K562 (cell line): ENCODE data around the gene MEGF9. TPM values are rescaled to one million over a fixed set of nuclear protein-coding genes. Genes with fewer than 3 reads are reported as not detected.

ENCODE experiments used
- ARNT ChIP-seq, 2 experiments: fragments of 450-650 bp; IDR thresholded peaks; 2 replicates each; pipeline ENCODE4 v1.6.1; 2016; ENCODE audit warnings: mild to moderate bottlenecking in 1 of 2
- ATF3 ChIP-seq, 2 experiments: fragments of 450-650 bp in 1 of 2; sonication (generic) in 1 of 2; formaldehyde crosslinking in 1 of 2; IDR thresholded peaks in 1 of 2; conservative IDR thresholded peaks in 1 of 2; 2 replicates each; pipeline versions ENCODE4 v1.6.1 to v1.8.1; 2016 to 2023; ENCODE audit warnings: mild to moderate bottlenecking in 2 of 2, moderate library complexity in 2 of 2, inconsistent platforms in 1 of 2, missing genetic modification reagents in 1 of 2
- ELK3 ChIP-seq: fragments of 450-650 bp; formaldehyde crosslinking; IDR thresholded peaks from 2 replicates; pipeline ENCODE4 v1.4.0; 2020; ENCODE audit warnings: mild to moderate bottlenecking
- HDAC8 ChIP-seq: fragments of 450-650 bp; IDR thresholded peaks from 2 replicates; pipeline ENCODE4 v1.6.1; 2016; ENCODE audit warnings: mild to moderate bottlenecking, missing genetic modification characterization, moderate library complexity, missing compliant biosample characterization
- IRF1 ChIP-seq: sonication (generic); formaldehyde crosslinking; IDR thresholded peaks from 2 replicates; pipeline ENCODE4 v1.8.0; 2022; ENCODE audit warnings: missing genetic modification reagents, mild to moderate bottlenecking, borderline replicate concordance
- L3MBTL2 ChIP-seq: fragments of 450-650 bp; IDR thresholded peaks from 2 replicates; pipeline ENCODE4 v1.6.1; 2016; ENCODE audit warnings: mild to moderate bottlenecking, moderate library complexity
- MLLT1 ChIP-seq, 2 experiments: fragments of 450-650 bp; IDR thresholded peaks; 2 replicates each; pipeline ENCODE4 v1.6.1; 2016
- POLR2H ChIP-seq: IDR thresholded peaks from 2 replicates; pipeline ENCODE4 v1.6.1; 2016; ENCODE audit warnings: missing genetic modification characterization, low read depth, mild to moderate bottlenecking, control low read depth, missing compliant biosample characterization, moderate library complexity
- ZBTB11 ChIP-seq, 3 experiments: fragments of 200-800 bp in 1 of 3; fragments of 250-450 bp in 1 of 3; fragments of 450-650 bp in 1 of 3; sonication (Bioruptor Pico) in 1 of 3; sonication (Bioruptor generic) in 1 of 3; formaldehyde crosslinking in 1 of 3; IDR thresholded peaks; 2 replicates each; pipeline versions ENCODE4 v1.6.1 to v1.8.0; 2016 to 2022; ENCODE audit warnings: mild to moderate bottlenecking in 2 of 3, missing genetic modification characterization in 2 of 3, missing compliant biosample characterization in 1 of 3, moderate library complexity in 1 of 3
- ZBTB43 ChIP-seq: sonication (generic); formaldehyde crosslinking; IDR thresholded peaks from 2 replicates; pipeline ENCODE4 v1.8.0; 2023; ENCODE audit warnings: mild to moderate bottlenecking, missing genetic modification reagents
- ZC3H4 ChIP-seq: sonication (generic); formaldehyde crosslinking; IDR thresholded peaks from 2 replicates; pipeline ENCODE4 v1.9.0; 2021; ENCODE audit warnings: missing genetic modification reagents, borderline replicate concordance
- ZNF644 ChIP-seq: fragments of 200-800 bp; sonication (Bioruptor generic); IDR thresholded peaks from 2 replicates; pipeline ENCODE4 v1.6.1; 2016; ENCODE audit warnings: low read depth, missing genetic modification characterization, missing compliant biosample characterization
- ZNF740 ChIP-seq, 3 experiments: fragments of 200-800 bp in 1 of 3; sonication (Bioruptor generic) in 1 of 3; sonication (generic) in 1 of 3; formaldehyde crosslinking in 1 of 3; IDR thresholded peaks; 2 replicates each; pipeline versions ENCODE4 v1.6.1 to v1.8.0; 2016 to 2022; ENCODE audit warnings: mild to moderate bottlenecking in 2 of 3, missing compliant biosample characterization in 2 of 3, missing genetic modification characterization in 2 of 3, missing genetic modification reagents in 1 of 3
- polyA plus RNA-seq, 8 experiments: library from polyadenylated mRNA; depleted of rRNA in 4 of 8; stranded (reverse) in 5 of 8; unstranded in 3 of 8; fragments of >200 nt; fragmentation: Nextera tagmentation in 2 of 8; fragmentation: Illumina TruSeq in 1 of 8; extraction: Ambion mirVana in 2 of 8; extraction: Trizol in 1 of 8; gene quantifications; 2 replicates each; pipeline versions ENCODE4 v1.2.1 to v1.2.3, GENCODE V29; 2011 to 2014; ENCODE audit warnings: inconsistent platforms in 1 of 8, missing spikeins in 1 of 8
- total RNA-seq, 7 experiments: library from RNA; depleted of rRNA in 6 of 7; stranded (reverse); fragments of >200 nt in 6 of 7; fragmentation: Illumina TruSeq in 2 of 7; extraction: Trizol in 2 of 7; gene quantifications; 2 replicates each; pipeline versions ENCODE4 v1.2.1 to v1.2.3, GENCODE V29; 2011 to 2021; ENCODE audit warnings: low replicate concordance in 1 of 7

MEGF9 gene
- total and polyA plus RNA-seq, 9 of the 15 experiments (the other 6 are each of a cell fraction or from before 2014, with no cell fraction given), result 2.1 to 6.2 (median 3.8) TPM

- TF ChIP-seq ZNF740 (CRISPR knock-in tag; IDR thresholded peaks at IDR 0.05) (no peak), ZNF740 (tag; IDR thresholded peaks at IDR 0.05) (no peak), POLR2H (tag) (peak; percentile 85), MLLT1 (IDR thresholded peaks at IDR 0.05) (no peak), L3MBTL2 (0 out of 2 replicates have a peak, but pooled peaks have one; percentile 12), ZNF644 (tag) (0 out of 2 replicates have a peak, but pooled peaks have one; percentile 31), ZBTB43 (CRISPR knock-in tag) (no peak), ATF3 (IDR thresholded peaks at IDR 0.05) (no peak), ATF3 (CRISPR knock-in tag; conservative IDR thresholded peaks at IDR 0.05) (no peak), ELK3 (no peak), ARNT (IDR thresholded peaks at IDR 0.05) (0 out of 4 replicates have a peak, but pooled peaks of 1 of the 2 experiments have one; percentile 27), ZBTB11 (CRISPR knock-in tag; IDR thresholded peaks at IDR 0.05) (0 out of 6 replicates have a peak, but pooled peaks of 1 of the 3 experiments have one; percentile 24), ZC3H4 (CRISPR knock-in tag) (no peak), HDAC8 (tag) (no peak), IRF1 (CRISPR knock-in tag) (no peak)
Measured at GRCh38 chr9:120710110-120710981, 3.9 kb downstream of the MEGF9 start (continued).
